ENCODE measurements around the gene IGF2BP2. TPM values are rescaled to one million over a fixed set of nuclear protein-coding genes. Genes with fewer than 3 reads are reported as not detected.
"Not testable (repeated sequence)": the region's sequence is repeated elsewhere in the genome, so short reads cannot be mapped to it uniquely, and the experiment has no call there.

The IGF2BP2 gene
- total and polyA plus RNA-seq, 4 donors: 33.0 to 63.4 (median 58.3) TPM

DNA sequence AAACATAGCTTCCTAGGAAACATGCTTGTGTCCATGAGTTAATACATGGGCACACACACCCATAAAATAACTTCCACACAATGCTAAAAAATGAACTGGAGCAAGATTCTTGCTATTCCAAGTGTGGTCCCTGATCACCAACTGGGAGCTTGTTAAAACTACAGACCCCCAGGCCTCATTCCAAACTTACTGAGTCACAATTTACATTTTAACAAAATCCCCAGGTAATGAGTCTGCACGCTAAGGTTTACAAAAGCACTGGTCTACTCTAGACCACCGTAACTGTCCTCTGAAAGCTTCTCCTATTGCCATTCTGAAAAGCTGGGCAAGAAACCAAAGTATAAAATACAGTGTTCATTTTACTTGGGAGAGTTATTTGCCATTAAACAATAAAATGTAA, 45.4 kb downstream of the IGF2BP2 start:
- no peak overlapping the region for H3K4me3 ChIP-seq (ENCODE audit: low read depth, low read length)
- no peak for DNase-seq (ENCODE audit: low read depth in 4 of 6, low spot score in 6 of 6)
- no peaks in the 10 kb centered on the region for H3K36me3 ChIP-seq (ENCODE audit: control insufficient read depth, insufficient read depth, low read length)
- H3K4me1 ChIP-seq (ENCODE audit: control insufficient read depth, insufficient read depth, low read length): peaks cover 5% of the 10 kb centered on the region
- no peaks in the 10 kb centered on the region for H3K27me3 ChIP-seq (ENCODE audit: control insufficient read depth, insufficient read depth, low read length)
- H3K27ac ChIP-seq (ENCODE audit: low read depth, low read length): no peak overlapping the region
- no peaks in the 10 kb centered on the region for H3K9me3 ChIP-seq (ENCODE audit: control insufficient read depth, insufficient read depth, low read length)
- no CpG with 5 or more reads among the region's 2 CpGs for WGBS (ENCODE audit: insufficient coverage)

DNA sequence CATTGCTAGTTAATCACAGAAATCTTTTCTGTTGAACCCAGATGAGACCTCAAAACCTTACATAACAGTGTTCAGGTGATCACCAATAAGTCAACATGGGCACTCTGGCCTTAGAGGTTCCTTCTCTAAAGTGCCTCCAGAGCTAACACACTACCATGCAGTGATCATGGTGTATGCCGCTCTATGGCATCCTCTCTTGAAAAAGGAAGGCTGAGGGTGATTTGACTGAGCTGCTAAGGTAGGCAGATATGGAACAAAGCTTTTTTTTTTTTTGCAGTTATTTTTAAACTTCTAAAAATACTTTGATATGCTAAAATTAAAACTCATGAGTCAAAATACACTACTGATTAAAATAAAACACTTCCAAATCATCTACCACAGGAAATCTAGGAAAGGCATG, 46.0 kb downstream of the IGF2BP2 start:
- Histone ChIP-seq H3K27ac (ENCODE audit: low read depth, low read length) (no peak overlapping the region), H3K27me3 (ENCODE audit: control insufficient read depth, insufficient read depth, low read length) (no peaks in the 10 kb centered on the region), H3K9me3 (ENCODE audit: control insufficient read depth, insufficient read depth, low read length) (no peaks in the 10 kb centered on the region), H3K4me1 (ENCODE audit: control insufficient read depth, insufficient read depth, low read length) (peaks cover 11% of the 10 kb centered on the region), H3K36me3 (ENCODE audit: control insufficient read depth, insufficient read depth, low read length) (no peaks in the 10 kb centered on the region), H3K4me3 (ENCODE audit: low read depth, low read length) (no peak overlapping the region)
- no CpG with 5 or more reads among the region's 1 CpG for WGBS (ENCODE audit: insufficient coverage)
- no peak for DNase-seq (ENCODE audit: low read depth in 4 of 6, low spot score in 6 of 6)

DNA sequence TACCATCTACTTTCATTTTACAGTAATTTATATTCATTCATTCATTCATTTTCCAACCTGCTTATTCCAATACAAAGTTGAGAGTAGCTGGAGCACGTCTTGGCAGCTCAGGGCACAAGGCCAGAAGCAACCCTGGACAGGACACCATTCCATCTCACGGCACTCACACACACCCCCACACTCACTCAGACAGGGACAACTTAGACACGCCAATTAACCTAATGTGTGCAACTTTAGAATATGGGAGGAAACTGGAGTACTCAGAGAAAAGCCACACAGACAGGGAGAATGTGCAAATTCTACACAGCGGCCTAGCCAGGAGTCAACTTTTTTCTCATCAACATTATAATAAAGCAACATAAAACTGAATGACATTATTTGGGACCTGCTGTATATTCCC, 46.7 kb downstream of the IGF2BP2 start:
- H3K9me3 ChIP-seq (ENCODE audit: control insufficient read depth, insufficient read depth, low read length): no peaks in the 10 kb centered on the region
- WGBS (ENCODE audit: insufficient coverage): 60% methylated on average over 3 of the region's 4 CpGs
- H3K27ac ChIP-seq (ENCODE audit: low read depth, low read length): no peak overlapping the region
- no peaks in the 10 kb centered on the region for H3K27me3 ChIP-seq (ENCODE audit: control insufficient read depth, insufficient read depth, low read length)
- no peaks in the 10 kb centered on the region for H3K36me3 ChIP-seq (ENCODE audit: control insufficient read depth, insufficient read depth, low read length)
- H3K4me1 ChIP-seq (ENCODE audit: control insufficient read depth, insufficient read depth, low read length): peaks cover 12% of the 10 kb centered on the region
- DNase-seq (ENCODE audit: low read depth in 4 of 6, low spot score in 6 of 6): no peak
- no peak overlapping the region for H3K4me3 ChIP-seq (ENCODE audit: low read depth, low read length)

- Histone ChIP-seq H3K27me3 (ENCODE audit: control insufficient read depth, insufficient read depth, low read length) (no peaks in the 10 kb centered on the region), H3K9me3 (ENCODE audit: control insufficient read depth, insufficient read depth, low read length) (no peaks in the 10 kb centered on the region), H3K36me3 (ENCODE audit: control insufficient read depth, insufficient read depth, low read length) (no peaks in the 10 kb centered on the region), H3K4me1 (ENCODE audit: control insufficient read depth, insufficient read depth, low read length) (peaks cover 17% of the 10 kb centered on the region), H3K27ac (ENCODE audit: low read depth, low read length) (no peak overlapping the region), H3K4me3 (ENCODE audit: low read depth, low read length) (no peak overlapping the region)
- WGBS (ENCODE audit: insufficient coverage): no CpG with 5 or more reads among the region's 8 CpGs
- no peak for DNase-seq (ENCODE audit: low read depth in 4 of 6, low spot score in 6 of 6)
These were observed 54.7 kb downstream of the IGF2BP2 start for GRCh38 chr3:185770109-185770508.

GRCh38 chr3:185768578-185768982, 56.3 kb downstream of the IGF2BP2 start:
- not testable (repeated sequence) for H3K36me3 ChIP-seq (ENCODE audit: control insufficient read depth, insufficient read depth, low read length); H3K9me3 ChIP-seq (ENCODE audit: control insufficient read depth, insufficient read depth, low read length); H3K4me3 ChIP-seq (ENCODE audit: low read depth, low read length); H3K27ac ChIP-seq (ENCODE audit: low read depth, low read length); H3K27me3 ChIP-seq (ENCODE audit: control insufficient read depth, insufficient read depth, low read length); H3K4me1 ChIP-seq (ENCODE audit: control insufficient read depth, insufficient read depth, low read length)
- 100% methylated on average over 2 of the region's 4 CpGs for WGBS (ENCODE audit: insufficient coverage)
- DNase-seq (ENCODE audit: low read depth in 4 of 6, low spot score in 6 of 6): peak in 2 of 6 donors; percentile 35 to 50

GRCh38 chr3:185767002-185767688, 57.7 kb downstream of the IGF2BP2 start:
- Histone ChIP-seq H3K4me3 (ENCODE audit: low read depth, low read length) (no peak overlapping the region), H3K27ac (ENCODE audit: low read depth, low read length) (no peak overlapping the region), H3K27me3 (ENCODE audit: control insufficient read depth, insufficient read depth, low read length) (no peaks in the 10 kb centered on the region), H3K36me3 (ENCODE audit: control insufficient read depth, insufficient read depth, low read length) (no peaks in the 10 kb centered on the region), H3K9me3 (ENCODE audit: control insufficient read depth, insufficient read depth, low read length) (no peaks in the 10 kb centered on the region), H3K4me1 (ENCODE audit: control insufficient read depth, insufficient read depth, low read length) (peaks cover 7% of the 10 kb centered on the region)
- WGBS (ENCODE audit: insufficient coverage): 83% methylated on average over 2 of the region's 3 CpGs
- no peak for DNase-seq (ENCODE audit: low read depth in 4 of 6, low spot score in 6 of 6)

DNA sequence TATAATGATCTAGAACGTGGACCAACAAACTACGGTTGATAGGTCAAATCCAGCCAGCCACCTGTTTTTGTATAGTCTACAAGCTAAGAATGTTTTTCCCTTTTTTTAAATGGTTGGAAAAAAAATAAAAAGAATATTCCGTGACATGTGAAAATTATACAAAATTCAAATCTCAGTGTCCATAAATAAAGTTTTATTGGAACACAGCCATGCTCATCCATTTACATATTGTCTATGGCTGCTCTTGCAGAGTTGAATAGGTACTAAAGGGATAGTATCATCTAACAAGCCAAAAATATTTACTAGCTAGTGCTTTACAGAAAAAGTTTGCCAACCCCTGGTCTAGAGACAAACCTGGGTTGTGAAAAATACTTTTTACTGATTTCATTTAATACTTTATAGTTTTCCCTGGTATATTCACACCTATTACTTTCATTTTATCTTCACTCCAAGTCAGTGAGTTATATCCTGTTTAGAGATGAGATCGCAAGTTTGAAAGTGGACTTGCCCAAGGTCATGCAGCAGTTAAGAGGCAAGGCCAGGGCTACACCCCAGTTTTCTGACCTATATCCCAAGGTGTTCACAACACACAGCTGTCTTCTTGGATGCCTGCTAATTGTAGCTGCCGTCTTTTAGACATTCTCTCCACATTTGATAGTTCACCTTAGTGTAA, 58.4 kb downstream of the IGF2BP2 start:
- whole genome bisulfite sequencing (ENCODE audit: insufficient coverage): 73% methylated on average over 2 of the region's 5 CpGs
- Histone ChIP-seq H3K4me3 (ENCODE audit: low read depth, low read length) (no peak overlapping the region), H3K27ac (ENCODE audit: low read depth, low read length) (no peak overlapping the region), H3K9me3 (ENCODE audit: control insufficient read depth, insufficient read depth, low read length) (no peaks in the 10 kb centered on the region), H3K4me1 (ENCODE audit: control insufficient read depth, insufficient read depth, low read length) (peaks cover 7% of the 10 kb centered on the region), H3K27me3 (ENCODE audit: control insufficient read depth, insufficient read depth, low read length) (no peaks in the 10 kb centered on the region), H3K36me3 (ENCODE audit: control insufficient read depth, insufficient read depth, low read length) (no peaks in the 10 kb centered on the region)
- no peak for DNase-seq (ENCODE audit: low read depth in 4 of 6, low spot score in 6 of 6)

DNA sequence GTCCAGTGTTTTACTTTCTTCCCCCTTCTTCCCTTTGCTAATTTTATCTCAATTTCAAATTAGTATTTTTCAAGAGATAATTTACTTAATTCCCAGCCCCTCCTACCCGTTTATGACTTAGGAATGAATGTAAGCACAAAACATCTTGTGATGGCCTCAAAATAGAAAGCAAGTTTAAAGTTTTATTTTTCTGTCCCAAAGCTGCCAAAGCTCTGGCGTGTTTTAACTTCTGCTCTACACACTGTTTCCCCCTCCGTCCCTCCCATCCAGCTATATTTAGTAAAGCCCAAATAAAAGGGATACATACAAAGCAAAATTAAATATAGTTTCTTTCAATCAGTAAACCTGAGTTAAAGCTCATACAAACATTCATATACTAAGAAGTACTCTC, 59.9 kb downstream of the IGF2BP2 start:
- peak in 1 of 6 donors; percentile 39 for DNase-seq (ENCODE audit: low read depth in 4 of 6, low spot score in 6 of 6)
- Histone ChIP-seq H3K27me3 (ENCODE audit: control insufficient read depth, insufficient read depth, low read length) (no peaks in the 10 kb centered on the region), H3K4me1 (ENCODE audit: control insufficient read depth, insufficient read depth, low read length) (peaks cover 11% of the 10 kb centered on the region), H3K4me3 (ENCODE audit: low read depth, low read length) (no peak overlapping the region), H3K27ac (ENCODE audit: low read depth, low read length) (peak overlapping the region; percentile 17), H3K9me3 (ENCODE audit: control insufficient read depth, insufficient read depth, low read length) (no peaks in the 10 kb centered on the region), H3K36me3 (ENCODE audit: control insufficient read depth, insufficient read depth, low read length) (no peaks in the 10 kb centered on the region)
- WGBS (ENCODE audit: insufficient coverage): no CpG with 5 or more reads among the region's 3 CpGs

DNA sequence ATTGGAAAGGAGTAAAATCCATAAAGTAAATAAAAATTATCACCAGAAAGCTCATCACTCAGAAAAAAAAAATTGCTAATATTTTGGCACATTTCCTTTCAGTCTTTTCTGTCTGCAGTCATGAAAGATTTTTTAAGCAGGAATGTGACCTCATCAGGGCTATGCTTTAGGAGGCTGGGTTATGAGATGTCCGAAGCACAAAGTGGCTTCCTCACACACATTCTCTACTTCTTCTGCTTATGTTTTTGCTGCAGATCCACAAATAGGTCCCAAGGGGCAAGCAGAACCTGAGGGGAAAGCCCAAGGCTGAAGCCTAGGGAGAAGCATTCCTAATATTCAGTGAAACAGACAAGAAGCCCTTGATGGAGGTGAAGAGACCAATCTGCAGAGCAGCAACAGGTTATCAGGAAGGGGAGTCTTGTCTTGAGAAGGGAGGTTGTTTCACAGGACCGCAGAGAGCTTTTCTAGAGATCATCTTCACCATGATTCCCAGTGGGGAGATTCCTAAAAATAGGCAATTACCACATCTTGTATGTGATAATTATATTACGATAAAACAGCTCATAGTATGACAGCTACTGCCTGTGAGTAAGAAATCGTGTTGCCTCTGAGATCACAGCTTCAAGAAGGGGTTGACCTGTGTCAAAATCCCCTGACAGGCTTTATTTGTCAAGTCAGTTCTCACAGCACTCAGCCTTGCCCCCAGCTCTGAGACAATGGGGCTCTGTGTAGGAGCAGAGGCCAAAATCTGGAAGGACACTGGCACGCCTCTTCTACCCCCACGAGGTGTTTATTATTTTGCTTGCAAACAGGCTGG, 60.5 kb downstream of the IGF2BP2 start:
- Histone ChIP-seq H3K4me3 (ENCODE audit: low read depth, low read length) (no peak overlapping the region), H3K9me3 (ENCODE audit: control insufficient read depth, insufficient read depth, low read length) (no peaks in the 10 kb centered on the region), H3K36me3 (ENCODE audit: control insufficient read depth, insufficient read depth, low read length) (no peaks in the 10 kb centered on the region), H3K27ac (ENCODE audit: low read depth, low read length) (peak overlapping the region; percentile 17), H3K27me3 (ENCODE audit: control insufficient read depth, insufficient read depth, low read length) (no peaks in the 10 kb centered on the region), H3K4me1 (ENCODE audit: control insufficient read depth, insufficient read depth, low read length) (peaks cover 11% of the 10 kb centered on the region)
- peak in 2 of 6 donors; percentile 25 to 49 for DNase-seq (ENCODE audit: low read depth in 4 of 6, low spot score in 6 of 6)
- 17% methylated on average over 3 of the region's 6 CpGs for WGBS (ENCODE audit: insufficient coverage)

Data from spinal cord (tissue), 10 donors.